ENCODE measurements around the gene MALAT1.
A peak's percentile ranks its signal among the peaks of the same experiment; 100 is the strongest.
"Not testable (repeated sequence)": the region's sequence is repeated elsewhere in the genome, so short reads cannot be mapped to it uniquely, and the experiment has no call there.

MALAT1 gene

GRCh38 chr11:65522718-65523630 lies 24.1 kb downstream of the MALAT1 start:
- peak; percentile 55 for DNase-seq (ENCODE audit: low read depth)

GRCh38 chr11:65523631-65523968 lies 24.8 kb downstream of the MALAT1 start:
- not testable (repeated sequence) for DNase-seq (ENCODE audit: low read depth)

- no peak for DNase-seq (ENCODE audit: low read depth)
Observed at GRCh38 chr11:65524014-65524740, 25.3 kb downstream of the MALAT1 start.

GRCh38 chr11:65524741-65525545 lies 26.1 kb downstream of the MALAT1 start, which contains the start of gene SCYL1:
SCYL1 (plus strand) TSS chr11:65525083; CDS start chr11:65525154, 71 bp downstream.
- peak; percentile 74 for DNase-seq (ENCODE audit: low read depth)

- no peak for DNase-seq (ENCODE audit: low read depth)
Observed at GRCh38 chr11:65525546-65526480, 27.0 kb downstream of the MALAT1 start.

GRCh38 chr11:65526744-65527143 lies 27.9 kb downstream of the MALAT1 start:
- DNase-seq (ENCODE audit: low read depth), result no peak

GRCh38 chr11:65528819-65529350 lies 30.0 kb downstream of the MALAT1 start:
- DNase-seq (ENCODE audit: low read depth), result no peak

- DNase-seq (ENCODE audit: low read depth), result no peak
Observed at GRCh38 chr11:65529475-65530156, 30.8 kb downstream of the MALAT1 start.

GRCh38 chr11:65530157-65530496 lies 31.3 kb downstream of the MALAT1 start:
- DNase-seq (ENCODE audit: low read depth), result no peak

GRCh38 chr11:65532388-65533064 lies 33.7 kb downstream of the MALAT1 start:
- DNase-seq (ENCODE audit: low read depth), result no peak

- no peak for DNase-seq (ENCODE audit: low read depth)
Observed at GRCh38 chr11:65535102-65535501, 36.3 kb downstream of the MALAT1 start.

- no peak for DNase-seq (ENCODE audit: low read depth)
Observed at GRCh38 chr11:65536412-65537295, 37.8 kb downstream of the MALAT1 start.

GRCh38 chr11:65537296-65537597 lies 38.4 kb downstream of the MALAT1 start:
- DNase-seq (ENCODE audit: low read depth), result no peak

GRCh38 chr11:65537620-65538231 lies 38.9 kb downstream of the MALAT1 start:
- no peak for DNase-seq (ENCODE audit: low read depth)

- no peak for DNase-seq (ENCODE audit: low read depth)
Observed at GRCh38 chr11:65538232-65538914, 39.5 kb downstream of the MALAT1 start.

GRCh38 chr11:65538915-65539743 lies 40.3 kb downstream of the MALAT1 start:
- DNase-seq (ENCODE audit: low read depth), result no peak

GRCh38 chr11:65539744-65540289 lies 41.0 kb downstream of the MALAT1 start:
- DNase-seq (ENCODE audit: low read depth), result no peak
